SK-N-MC (cell line): Measurements from ENCODE around the gene PREX1.
"Not testable (repeated sequence)": the region's sequence is repeated elsewhere in the genome, so short reads cannot be mapped to it uniquely, and the experiment has no call there.

Experiments used
- FOXP2 ChIP-seq: optimal IDR thresholded peaks from 2 replicates; pipeline ENCODE3; 2011; ENCODE audit warnings: mild to moderate bottlenecking, moderate library complexity; ENCODE audit not compliant: insufficient read depth; ENCODE audit errors: extremely low read length, control extremely low read depth
- POLR2AphosphoS5 ChIP-seq: IDR thresholded peaks from 2 replicates; pipeline ENCODE4 v1.6.1; 2012; ENCODE audit warnings: mild to moderate bottlenecking, low read depth, low read length, borderline replicate concordance

DNA sequence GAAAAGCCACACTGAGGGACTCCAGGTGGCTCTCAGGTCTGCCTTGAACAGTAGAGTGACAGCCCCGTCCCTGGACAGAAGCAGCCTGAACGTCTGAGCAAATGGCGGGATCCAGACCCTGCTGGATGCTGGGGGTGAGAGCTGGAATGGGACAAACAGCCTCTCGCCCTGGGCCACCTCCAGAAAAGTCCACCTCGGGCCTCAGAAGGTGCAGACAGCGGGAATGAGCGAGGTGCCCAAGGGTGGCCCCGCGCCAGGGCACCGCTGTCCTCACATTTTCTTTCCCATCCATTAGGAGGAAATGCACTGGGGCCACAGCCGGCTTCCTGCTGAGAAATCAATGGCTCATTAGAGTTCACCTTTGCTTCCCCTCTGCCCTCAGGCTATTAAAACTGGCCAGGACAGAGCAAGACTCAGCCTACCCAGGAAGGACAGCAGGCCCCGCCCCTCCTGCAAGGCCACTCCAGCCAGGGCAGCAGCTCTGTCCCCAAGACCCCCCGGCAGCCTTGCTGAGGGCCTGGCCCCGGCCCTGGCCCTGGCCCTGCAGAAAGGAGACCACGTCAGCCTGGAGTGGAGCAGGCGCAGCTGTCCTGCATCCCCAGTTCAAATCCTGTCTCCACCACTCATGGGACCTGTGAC lies 229.4 kb downstream of the PREX1 start:
- not testable (repeated sequence) for TF ChIP-seq FOXP2, POLR2AphosphoS5
